ENCODE results near the gene NT5DC1. TPM values are rescaled to one million over a fixed set of nuclear protein-coding genes. Genes with fewer than 3 reads are reported as not detected.

The NT5DC1 gene
- total and polyA plus RNA-seq, 9 donors: 5.1 to 33.9 (median 27.0) TPM

- peaks cover 16% of the 10 kb centered on the region for H3K4me1 ChIP-seq (ENCODE audit: insufficient read depth)
- TF ChIP-seq POLR2A (IDR thresholded peaks at IDR 0.05) (no peak), CTCF (IDR thresholded peaks at IDR 0.05) (no peak), EP300 (IDR thresholded peaks at IDR 0.05) (no peak)
- H3K36me3 ChIP-seq: no peaks in the 10 kb centered on the region
- DNase-seq: peak in 1 of 5 donors; percentile 22
- H3K9me3 ChIP-seq: no peaks in the 10 kb centered on the region
- no peak overlapping the region for H3K27ac ChIP-seq
- H3K27me3 ChIP-seq: no peaks in the 10 kb centered on the region
- 52 to 63% (median 54%) methylated on average over 6 of the region's 6 CpGs for WGBS, 3 donors
- no peak overlapping the region for H3K4me3 ChIP-seq
- intact Hi-C loops (cut with DNase I): no loop called here
Observed at GRCh38 chr6:116251568-116252384, 151.1 kb downstream of the NT5DC1 start.

GRCh38 chr6:116253188-116253504 is 152.5 kb downstream of the NT5DC1 start:
- Histone ChIP-seq H3K4me3 (peak overlapping the region; percentile 70), H3K27me3 (no peaks in the 10 kb centered on the region), H3K36me3 (no peaks in the 10 kb centered on the region), H3K4me1 (ENCODE audit: insufficient read depth) (peaks cover 16% of the 10 kb centered on the region), H3K27ac (peak overlapping the region; percentile 74 to 85), H3K9me3 (no peaks in the 10 kb centered on the region)
- WGBS, 3 donors: 25 to 39% (median 30%) methylated on average over 11 of the region's 11 CpGs
- intact Hi-C loops (cut with DNase I): no loop called here
- TF ChIP-seq CTCF (IDR thresholded peaks at IDR 0.05) (no peak), EP300 (IDR thresholded peaks at IDR 0.05) (no peak), POLR2A (IDR thresholded peaks at IDR 0.05) (no peak)
- DNase-seq: no peak

- DNase-seq: peak; percentile 94 to 97 (median 95)
- intact Hi-C loops (cut with DNase I): no loop called here
- Histone ChIP-seq H3K4me1 (ENCODE audit: insufficient read depth) (peaks cover 16% of the 10 kb centered on the region), H3K4me3 (peak within 1 kb of the TSS; percentile 70), H3K9me3 (no peaks in the 10 kb centered on the region), H3K27me3 (no peaks in the 10 kb centered on the region), H3K27ac (peak within 1 kb of the TSS; percentile 74 to 85), H3K36me3 (no peaks in the 10 kb centered on the region)
- WGBS, 3 donors: 0% methylated on average over 52 to 53 of the region's 53 CpGs
- TF ChIP-seq POLR2A (IDR thresholded peaks at IDR 0.05) (peak; percentile 96), EP300 (IDR thresholded peaks at IDR 0.05) (no peak)
Observed at GRCh38 chr6:116253505-116254296, 153.0 kb downstream of the NT5DC1 start, which contains the start of gene TSPYL4. TSS of gene TSPYL4 (minus strand) at chr6:116254075. CDS start at chr6:116254008, 67 bp downstream.

- intact Hi-C loops (cut with DNase I): no loop called here
- H3K9me3 ChIP-seq: no peaks in the 10 kb centered on the region
- TF ChIP-seq CTCF (IDR thresholded peaks at IDR 0.05): no peak
- TF ChIP-seq EP300 (IDR thresholded peaks at IDR 0.05): no peak
- TF ChIP-seq POLR2A (IDR thresholded peaks at IDR 0.05): no peak
- H3K27ac ChIP-seq: peak overlapping the region; percentile 74 to 85
- H3K4me3 ChIP-seq: peak overlapping the region; percentile 70
- no peaks in the 10 kb centered on the region for H3K27me3 ChIP-seq
- DNase-seq: no peak
- 2 to 6% (median 3%) methylated on average over 4 of the region's 4 CpGs for WGBS, 3 donors
- H3K36me3 ChIP-seq: no peaks in the 10 kb centered on the region
- peaks cover 16% of the 10 kb centered on the region for H3K4me1 ChIP-seq (ENCODE audit: insufficient read depth)
Observed at GRCh38 chr6:116254297-116255056, 153.8 kb downstream of the NT5DC1 start.
